ENCODE data around the gene B4GALT5. TPM values are rescaled to one million over a fixed set of nuclear protein-coding genes. Genes with fewer than 3 reads are reported as not detected.

Gene B4GALT5
- 14.5 and 20.3 TPM in 2 replicates for total RNA-seq

GRCh38 chr20:49713753-49714712 lies at the start of gene B4GALT5:
B4GALT5 (minus strand) TSS chr20:49713878; CDS start chr20:49713690, 188 bp downstream.

Other genes starting within 250 kb of the B4GALT5 start
- under 0.01 TPM in 1 of 2 replicates, not detected in the other for gene KCNB1, start 231.2 kb downstream of the B4GALT5 start, total RNA-seq
- gene PTGIS, start 145.7 kb downstream of the B4GALT5 start, total RNA-seq, result 3.6 and 6.3 TPM in 2 replicates
- gene SLC9A8, start 99.0 kb upstream of the B4GALT5 start, total RNA-seq, result 4.7 and 4.8 TPM in 2 replicates
- 2.6 and 3.5 TPM in 2 replicates for gene SPATA2, start 201.7 kb upstream of the B4GALT5 start, total RNA-seq
- gene RNF114, start 222.5 kb upstream of the B4GALT5 start, total RNA-seq, result 102 and 130 TPM in 2 replicates

Data from epithelial cell of alveolus of lung (primary cell).